Colon (tissue), 2 donors: ENCODE results near the gene CSRP1.
"Not testable (repeated sequence)": the region's sequence is repeated elsewhere in the genome, so short reads cannot be mapped to it uniquely, and the experiment has no call there.

Source experiments
- FAIRE-seq: peaks from 2 replicates; lab custom pipeline; 2012; peaks lifted over from hg19 to GRCh38; lab: Jason Lieb, UNC
- donor health status: control.
- donor health status: control.

The CSRP1 gene

DNA sequence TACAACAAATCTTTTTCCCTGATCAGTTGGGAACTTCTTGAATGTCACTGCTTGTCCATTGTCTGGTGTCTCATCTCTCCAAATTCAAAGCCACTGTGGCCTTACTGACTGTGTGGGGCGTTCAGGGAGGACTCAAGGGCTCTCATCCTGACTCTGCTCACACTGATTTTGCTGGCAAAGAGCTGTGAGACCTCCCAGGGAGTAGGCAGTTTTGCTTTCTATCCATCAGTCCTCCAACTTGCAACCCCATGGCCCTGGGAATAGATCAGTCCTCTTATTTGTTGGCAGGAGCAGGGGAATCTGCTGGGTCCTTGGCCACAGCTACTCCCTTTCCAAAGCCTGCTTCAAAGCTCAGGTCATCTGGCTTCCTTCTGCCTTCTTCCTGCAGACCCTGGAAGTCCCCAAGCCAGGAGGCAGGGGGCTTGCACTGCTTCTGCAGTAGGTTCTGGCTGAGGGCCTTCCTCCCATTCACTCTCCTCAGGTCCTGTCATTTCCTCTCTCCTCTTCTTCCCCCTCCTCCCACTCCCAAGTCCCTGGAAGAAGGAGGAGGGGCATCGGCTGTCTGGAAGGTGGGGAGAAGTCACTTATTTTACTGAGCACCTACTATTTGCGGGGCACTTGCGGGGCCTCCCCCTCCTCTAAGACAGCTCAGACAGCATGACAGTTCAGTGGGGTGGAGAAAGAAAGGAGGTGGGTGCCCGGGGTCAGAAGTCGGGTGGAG, 31.1 kb upstream of the CSRP1 start:
- no peak for FAIRE-seq

DNA sequence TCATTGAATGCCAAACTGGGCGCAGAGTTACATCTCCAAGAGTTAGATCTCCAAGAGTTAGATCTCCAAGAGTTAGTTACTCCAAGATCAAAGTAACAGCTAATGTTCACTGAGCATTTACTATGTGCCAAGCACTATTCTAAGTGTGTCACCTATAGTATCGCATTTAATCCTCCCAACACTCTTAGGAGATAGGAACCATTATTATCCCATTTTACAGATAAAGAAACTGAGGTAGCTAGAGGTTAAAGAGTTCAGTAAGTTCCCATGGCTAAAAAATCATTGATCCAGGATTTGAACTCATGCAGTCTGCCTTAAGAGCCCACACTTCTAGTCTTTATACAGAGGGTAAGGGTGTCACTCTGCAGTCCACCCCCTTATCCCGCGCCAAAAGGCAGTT, 30.5 kb upstream of the CSRP1 start:
- FAIRE-seq: no peak

DNA sequence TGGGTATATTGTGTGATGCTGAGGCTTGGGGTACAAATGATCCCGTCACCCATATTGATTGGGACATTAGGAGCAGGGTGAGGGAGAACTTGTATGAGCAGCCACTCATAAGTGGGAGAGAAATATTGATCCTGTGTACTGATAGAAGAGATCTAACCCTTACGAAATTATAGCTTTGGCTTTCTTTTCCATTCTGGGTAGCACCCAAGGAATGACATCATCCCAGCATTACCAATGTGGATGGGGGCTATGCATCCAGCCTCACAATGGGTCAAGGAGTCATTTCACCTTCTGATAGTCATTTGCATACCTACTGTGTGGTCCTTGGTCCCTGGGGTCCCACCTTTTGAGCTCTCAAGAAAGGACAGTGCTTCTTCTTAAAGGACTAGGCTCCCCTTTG, 30.1 kb upstream of the CSRP1 start:
- FAIRE-seq: no peak

DNA sequence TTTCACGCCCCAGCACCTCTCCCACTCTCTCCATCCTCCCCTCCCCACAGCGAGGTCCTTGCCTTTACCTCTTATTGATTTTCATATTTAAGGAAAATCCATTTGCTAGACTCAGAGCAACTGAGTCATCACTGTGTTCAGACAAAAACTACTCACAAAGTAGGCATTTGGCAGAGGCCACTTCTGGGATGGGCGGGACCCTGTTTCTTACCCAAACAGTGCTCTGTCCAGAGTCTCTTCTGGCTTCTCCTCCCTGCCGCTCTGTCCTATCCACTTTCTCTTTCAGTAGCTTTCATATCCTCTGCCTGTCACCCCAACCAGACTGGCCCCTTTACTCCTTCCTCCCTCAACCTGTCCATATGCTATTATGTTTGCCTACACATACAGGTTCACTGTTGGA, 29.6 kb upstream of the CSRP1 start:
- no peak for FAIRE-seq

DNA sequence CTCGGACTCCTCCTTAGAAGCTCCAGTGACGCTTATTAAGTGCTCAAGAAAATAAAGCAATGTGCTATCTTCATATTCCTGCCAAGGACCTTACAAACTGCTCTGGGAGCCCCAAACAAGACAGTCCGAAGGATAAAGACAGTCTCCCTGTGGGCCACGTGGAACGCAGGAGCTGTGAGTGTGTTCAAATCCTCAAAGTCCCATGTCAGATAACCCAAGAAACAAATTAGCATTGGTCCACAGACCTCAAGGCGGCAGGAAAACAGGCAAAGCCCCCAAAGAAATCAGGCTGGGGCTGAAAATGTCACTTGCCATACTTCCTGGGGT, 29.0 kb upstream of the CSRP1 start:
- no peak for FAIRE-seq

DNA sequence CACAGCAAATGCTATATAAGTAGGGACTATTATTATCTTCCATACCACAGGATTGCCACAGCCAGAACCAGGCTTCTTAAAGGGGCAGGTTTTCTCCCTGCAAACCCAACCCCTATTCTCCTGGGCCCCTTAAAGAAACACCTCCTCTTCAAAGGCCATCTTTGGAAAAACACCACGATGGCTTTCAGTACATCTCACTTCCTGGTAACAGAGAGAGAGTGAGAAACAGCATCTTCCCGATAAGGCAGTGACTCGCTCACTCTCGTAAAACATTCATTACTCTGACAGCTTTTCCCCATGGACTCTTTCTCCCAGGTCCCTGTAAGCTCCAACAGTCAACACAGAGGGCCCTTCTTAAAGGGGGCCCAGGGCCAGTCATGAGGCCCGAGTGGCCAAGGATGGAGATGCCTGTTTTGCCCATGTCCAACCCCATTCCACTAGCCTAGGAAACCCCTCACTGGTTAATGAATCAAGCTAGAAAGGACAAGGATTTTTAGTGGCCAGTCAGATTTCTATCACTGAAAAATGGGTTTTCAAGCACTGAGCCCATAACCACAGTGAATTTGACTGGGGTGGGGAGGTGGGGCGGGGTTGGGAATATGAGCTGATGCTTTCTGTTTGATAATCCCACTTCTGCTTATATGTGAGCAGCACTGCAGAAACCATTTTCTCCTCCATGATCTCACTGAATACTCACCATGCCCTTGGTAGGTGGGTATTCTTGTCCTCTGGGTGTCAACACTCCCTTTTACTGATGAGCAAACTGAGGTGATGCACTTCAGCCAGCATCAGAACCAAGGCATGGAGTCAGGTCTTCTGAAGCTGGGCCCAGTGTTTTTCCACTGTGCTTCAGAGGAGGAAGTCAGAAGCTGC, 28.4 kb upstream of the CSRP1 start:
- no peak for FAIRE-seq

DNA sequence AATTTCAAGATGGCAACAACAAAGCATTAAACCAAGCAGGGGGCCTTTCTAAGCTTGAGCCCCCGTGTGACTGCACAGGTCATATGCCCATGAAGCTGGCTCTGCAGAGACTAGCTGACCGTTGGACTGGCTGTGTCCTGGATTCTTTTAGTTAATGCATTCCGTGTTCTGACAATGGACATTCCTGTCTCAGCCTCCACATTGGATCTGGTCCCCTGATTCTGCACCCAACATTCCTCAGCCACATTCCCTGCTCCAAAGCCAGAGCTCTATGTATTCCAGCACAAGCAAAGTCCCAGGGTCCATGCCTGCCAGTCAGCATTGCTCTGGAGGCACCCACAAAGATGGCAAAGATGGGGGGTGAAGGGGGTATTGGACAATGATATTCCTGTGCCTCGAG, 26.9 kb upstream of the CSRP1 start:
- FAIRE-seq: no peak

DNA sequence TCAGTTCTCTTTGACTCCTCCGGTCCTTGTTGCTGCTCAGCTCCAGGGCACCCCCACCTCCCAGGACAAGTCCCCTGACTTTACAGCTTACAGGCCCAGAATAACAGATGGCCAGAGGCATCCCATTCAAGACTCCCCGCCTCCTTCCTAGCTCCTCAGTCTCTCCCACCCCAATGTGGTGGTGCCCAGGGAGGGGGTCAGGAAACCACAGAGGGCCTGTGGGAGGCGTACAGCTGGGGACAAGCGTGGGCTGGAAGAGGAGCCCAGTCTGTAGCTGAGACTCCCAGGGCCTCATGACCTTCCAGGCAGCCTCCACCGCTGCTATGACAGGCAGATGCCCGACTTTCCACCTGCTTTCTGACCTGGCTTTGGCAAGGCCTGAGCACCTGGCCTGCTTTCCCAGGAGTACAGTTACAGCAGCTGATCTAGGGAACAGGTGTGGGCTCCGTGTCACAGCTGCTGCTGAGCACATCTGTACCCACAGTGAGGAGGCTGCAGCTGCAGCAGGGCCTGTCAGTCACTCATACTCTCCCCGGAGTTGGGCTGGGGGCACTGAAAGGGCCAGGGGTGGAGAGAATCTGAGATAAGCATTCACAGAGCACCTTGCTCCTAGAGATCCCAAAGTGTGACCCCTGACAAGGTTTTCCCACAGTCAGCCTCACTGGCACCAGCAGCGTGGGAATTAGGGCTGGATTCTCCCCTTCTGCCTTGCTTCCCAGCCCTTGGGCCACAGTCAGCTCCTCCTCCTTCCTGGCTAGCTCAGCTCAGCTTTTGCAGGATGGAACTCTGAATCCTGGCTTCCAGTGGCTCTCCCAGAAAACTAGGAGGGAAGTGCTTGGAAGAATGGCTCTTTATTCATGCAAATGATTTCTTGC, 24.9 kb upstream of the CSRP1 start:
- FAIRE-seq: no peak

DNA sequence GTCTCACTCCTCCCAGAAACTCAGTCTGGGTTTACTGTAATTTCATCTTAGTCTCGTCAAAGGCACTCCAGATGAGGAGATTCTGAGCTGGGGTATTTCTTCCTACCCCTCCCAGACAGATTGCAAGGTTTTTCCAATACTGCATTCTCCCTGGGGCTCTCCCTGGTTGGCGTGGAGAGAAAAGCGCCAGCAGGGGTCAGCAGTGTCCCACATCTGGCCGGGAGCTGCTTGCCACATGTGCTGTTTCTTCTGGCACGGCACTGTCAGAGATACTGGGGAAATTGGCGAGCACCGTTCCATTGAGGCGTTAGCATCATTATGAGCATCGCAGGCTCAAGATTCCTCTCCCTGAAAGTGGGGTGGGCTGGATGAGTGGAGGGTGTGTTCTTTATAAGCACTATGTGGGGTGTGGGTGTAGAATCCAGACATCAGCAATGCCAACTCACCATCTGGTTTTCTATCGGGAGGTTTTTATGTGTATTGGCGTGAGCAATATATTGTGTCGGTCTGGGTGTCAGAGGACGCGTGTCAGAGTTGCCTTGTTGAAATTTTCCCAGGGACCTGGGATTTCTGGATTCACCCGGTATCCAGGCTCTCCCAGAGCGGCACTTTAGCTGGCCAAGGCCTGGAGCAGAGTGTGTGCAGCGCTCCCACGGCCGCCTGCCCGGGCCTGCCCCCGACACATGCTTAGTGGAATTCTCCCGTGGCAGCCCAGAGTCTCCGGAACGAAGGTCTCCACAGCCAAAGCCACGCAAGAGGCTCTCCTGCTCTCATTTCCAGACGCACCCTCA, 24.0 kb upstream of the CSRP1 start:
- no peak for FAIRE-seq

DNA sequence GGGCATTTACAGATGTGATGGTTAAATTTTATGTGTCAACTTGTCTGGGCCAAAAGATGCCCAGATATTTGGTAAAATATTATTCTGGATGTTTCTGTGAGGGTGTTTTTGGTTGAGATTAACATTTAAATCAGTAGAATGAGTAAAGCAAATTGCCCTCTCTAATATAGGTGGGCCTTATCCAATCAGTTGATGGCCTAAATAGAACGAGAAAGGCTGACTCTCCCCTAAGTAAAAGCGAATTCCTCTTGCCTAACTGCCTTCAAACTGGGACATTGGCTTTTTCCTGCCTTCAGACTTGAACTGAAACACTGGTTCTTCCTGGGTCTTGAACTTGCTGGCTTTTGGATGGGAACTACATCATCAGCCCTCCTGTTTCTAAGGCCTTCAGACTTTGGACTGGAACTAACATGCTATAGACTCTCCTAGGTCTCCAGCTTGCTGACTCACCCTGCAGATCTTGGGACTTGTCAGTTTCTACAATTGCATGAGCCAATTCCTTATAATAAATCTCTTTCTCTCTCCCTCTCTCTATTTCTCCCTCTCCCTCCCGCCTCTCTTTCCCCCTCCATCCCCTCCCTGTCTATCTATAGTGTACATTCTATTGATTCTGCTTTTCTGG, 21.8 kb upstream of the CSRP1 start:
- no peak for FAIRE-seq

DNA sequence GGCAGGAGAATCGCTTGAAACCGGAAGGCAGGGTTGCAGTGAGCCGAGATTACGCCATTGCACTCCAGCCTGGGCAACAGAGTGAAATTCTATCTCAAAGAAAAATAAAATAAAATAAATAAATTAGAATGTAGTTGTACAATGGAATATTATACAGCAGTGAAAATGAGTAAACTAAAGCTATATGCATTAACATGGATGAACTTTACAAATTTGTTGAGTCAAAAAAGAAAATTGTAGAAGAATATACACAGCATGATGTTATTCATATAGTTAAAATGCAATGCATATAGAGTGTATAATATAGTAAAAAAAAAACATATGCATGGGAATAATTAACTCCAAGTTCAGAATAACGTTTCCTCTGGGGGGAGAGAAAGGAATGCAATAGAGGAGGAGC, 21.0 kb upstream of the CSRP1 start:
- FAIRE-seq: no peak

DNA sequence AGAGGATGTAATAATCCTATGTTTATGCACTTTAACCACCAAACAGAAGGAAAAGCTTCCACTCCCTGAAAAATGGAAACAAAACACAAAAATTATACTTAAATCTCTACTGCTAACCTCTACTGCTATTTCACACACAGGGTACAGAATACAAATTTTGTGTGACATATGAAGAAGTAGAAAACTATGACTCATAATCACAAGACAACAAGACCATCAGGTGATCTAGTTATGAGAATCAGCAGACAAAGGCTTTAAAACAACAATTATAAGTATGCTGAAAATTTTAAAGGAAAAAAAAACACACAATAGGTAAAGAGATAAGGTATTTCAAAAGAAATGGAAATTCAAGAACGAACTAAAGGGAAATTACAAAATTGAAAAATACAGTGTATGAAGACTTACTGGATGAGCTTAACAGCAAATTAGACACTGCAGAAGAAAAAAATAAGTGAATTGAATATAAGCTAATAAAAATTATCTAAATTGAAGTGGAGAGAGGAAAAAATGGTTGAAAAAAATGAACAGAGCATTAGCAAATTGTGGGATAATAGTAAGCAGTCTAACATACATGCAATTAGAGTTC, 18.4 kb upstream of the CSRP1 start:
- no peak for FAIRE-seq

DNA sequence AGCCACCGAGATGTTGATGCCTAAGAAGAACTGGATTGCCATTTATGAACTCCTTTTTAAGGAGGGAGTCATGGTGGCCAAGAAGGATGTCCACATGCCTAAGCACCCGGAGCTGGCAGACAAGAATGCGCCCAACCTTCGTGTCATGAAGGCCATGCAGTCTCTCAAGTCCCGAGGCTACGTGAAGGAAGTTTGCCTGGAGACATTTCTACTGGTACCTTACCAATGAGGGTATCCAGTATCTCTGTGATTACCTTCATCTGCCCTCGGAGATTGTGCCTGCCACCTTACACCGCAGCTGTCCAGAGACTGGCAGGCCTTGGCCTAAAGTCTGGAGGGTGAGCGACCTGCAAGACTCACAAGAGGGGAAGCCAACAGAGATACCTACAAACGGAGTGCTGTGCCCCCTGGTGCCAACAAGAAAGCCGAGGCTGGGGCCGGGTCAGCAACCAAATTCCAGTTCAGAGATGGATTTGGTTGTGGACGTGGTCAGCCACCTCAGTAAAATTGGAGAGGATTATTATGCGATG, 13.2 kb upstream of the CSRP1 start:
- not testable (repeated sequence) for FAIRE-seq

DNA sequence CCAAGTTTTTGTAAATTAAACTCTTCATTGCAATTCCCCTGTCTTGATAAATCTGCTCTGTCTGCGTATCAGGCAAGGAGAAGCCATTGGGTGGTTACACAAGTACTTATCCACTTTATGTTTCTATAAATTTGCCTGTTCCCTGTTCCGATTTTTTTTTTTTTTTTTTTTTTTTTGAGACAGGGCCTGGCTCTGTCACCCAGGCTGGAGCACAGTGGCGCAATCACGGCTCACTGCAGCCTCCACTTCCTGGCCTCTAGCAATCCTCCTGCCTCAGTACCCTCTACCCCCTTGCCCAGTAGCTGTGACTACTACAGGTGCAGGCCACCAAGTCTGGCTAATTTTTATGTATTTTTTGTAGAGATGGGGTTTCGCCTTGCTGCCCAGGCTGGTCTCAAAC, 11.1 kb upstream of the CSRP1 start:
- FAIRE-seq: no peak

DNA sequence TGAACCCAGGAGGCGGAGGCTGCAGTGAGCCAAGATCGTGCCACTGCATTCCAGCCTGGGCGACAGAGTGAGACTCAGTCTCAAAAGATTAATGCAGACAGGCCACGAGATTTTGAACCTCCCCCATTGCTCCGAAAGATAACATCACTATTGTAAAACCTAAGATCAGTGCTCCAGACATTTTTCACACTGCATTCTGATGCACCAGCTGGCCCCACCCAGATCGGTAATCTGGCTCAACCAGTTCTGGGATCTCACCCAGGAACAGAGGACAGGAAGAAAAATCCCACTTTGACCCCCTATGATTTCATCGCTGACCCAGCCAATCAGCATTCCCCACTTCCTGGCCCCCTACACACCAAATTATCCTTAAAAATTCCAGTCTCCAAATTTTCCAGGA, 10.7 kb upstream of the CSRP1 start:
- FAIRE-seq: no peak

DNA sequence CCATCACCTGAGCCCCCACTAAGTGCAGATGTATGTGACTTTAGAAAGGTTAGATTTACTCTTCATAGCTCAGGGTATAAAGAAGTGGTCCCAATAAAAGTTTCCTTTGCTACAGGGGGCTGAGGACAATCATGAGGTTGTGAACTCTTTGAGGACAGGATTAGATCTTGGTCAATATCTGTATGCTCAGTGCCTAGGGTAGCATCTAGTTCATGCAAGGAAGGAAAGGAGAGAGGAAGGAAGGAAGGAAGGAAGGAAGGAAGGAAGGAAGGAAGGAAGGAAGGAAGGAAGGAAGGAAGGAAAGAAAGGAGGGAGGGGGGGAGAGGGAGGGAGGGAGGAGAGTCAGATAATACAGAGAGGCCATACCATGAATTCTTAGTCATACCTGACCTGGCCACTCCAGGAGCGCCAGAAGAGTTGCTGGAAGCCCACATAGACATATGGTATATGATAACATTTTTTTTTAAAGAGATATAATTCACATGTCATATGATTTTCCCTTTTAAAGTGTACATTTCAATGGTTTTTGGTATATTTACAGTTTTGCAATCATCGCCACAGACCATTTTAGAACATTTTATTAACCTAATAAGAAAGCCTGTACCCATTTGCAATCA, 9.7 kb upstream of the CSRP1 start:
- no peak for FAIRE-seq

DNA sequence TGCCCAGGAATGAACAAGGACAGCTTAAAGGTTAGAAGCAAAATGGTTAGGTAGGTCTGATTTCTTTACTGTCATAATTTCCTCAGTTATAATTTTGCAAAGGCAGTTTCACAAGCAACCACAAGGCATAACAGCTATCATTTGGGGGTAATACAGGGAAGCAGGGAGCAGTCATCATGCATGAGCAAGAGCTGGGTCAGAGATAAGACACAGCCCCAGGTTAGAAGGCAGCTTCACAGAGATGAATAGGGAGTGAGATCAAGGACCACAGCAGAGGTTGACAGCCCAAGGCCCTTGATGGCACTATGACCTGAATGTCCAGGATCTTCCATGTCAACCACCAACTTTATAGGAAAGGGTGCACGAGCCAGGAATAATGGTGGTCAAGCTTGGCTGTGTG, 9.0 kb upstream of the CSRP1 start:
- FAIRE-seq: no peak

DNA sequence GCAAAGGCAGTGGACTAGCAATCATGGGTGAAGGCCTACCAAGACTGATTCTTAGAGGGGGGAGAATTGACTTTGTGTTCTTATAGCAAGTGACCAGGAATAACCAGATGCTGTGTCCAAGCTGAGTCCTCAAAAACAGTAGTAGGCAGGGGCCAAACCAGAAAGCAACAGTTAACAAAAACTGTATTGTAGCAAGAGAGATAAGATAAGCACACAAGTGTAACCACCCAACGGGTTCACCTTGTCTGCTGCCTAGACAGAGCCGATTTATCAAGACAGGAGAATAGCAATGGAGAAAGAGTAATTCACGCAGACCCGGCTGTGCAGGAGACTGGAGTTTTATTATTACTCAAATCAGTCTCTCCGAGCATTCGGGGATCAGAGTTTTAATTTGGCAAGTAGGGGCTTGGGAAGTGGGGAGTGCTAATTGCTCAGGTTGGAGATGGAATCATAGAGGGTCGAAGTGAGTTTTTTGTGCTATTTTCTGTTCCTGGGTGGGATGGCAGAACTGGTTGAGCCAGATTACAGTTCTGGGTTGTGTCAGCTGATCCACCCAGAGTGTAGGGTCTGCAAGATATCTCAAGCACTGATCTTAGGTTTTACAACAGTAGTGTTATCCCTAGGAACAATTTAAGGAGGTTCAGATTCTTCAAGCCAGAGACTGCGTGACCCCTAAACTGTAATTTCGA, 8.3 kb upstream of the CSRP1 start:
- FAIRE-seq: no peak

DNA sequence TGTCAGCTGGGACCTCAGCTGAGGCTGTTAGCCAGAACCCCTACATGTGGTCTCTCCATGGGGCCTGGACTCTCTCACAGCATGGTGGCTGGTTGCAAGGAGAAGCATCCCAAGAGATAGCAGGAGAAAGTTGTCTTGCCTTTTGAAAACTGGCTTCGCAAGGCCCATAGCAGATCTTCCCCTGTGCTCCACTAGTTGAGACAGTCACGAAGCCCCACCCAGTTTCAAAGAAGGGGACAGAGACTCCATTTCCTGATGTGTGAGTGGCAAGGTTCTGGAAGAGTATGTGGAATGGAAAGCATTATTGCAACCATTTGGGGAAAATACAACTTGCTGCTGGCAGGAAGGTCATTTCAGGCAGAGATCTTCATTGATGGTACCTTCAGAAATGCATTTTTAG, 7.5 kb upstream of the CSRP1 start:
- no peak for FAIRE-seq
